ENCODE results near the gene GALNT6. TPM values are rescaled to one million over a fixed set of nuclear protein-coding genes. Genes with fewer than 3 reads are reported as not detected.

Gene GALNT6
- total RNA-seq, 3 donors from 2014 or later (not counting 1 experiment from before 2014, with no cell fraction given) = 19.3 to 38.5 (median 33.9) TPM

DNA sequence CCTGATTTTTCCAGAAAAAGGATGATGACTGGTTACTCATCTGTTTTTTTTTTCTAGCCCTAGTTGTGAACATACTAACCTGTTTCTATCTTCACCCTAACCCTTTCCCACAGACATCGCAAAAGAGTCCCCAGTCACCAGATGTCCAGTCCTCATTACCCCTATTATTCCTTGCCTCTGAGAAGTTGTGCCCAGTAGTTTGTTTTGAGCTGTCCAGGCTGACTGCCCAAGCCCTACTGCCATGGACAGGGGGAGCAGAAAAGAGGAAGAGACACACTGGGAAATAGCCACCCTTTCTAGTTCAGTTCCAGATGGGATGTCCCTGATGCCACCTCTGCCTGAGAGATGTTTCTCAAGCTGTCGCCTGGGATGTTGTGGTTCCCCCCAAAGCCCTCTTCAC, 30.9 kb downstream of the GALNT6 start:
- H3K4me3 ChIP-seq (ENCODE audit: low read length) = no peak overlapping the region
- 100% methylated on average over 2 of the region's 2 CpGs for WGBS (ENCODE audit: insufficient coverage)
- DNase-seq (no peak), ATAC-seq (no peak)
- H3K9me3 Mint-ChIP-seq = no peaks in the 10 kb centered on the region
- no peaks in the 10 kb centered on the region for H3K36me3 Mint-ChIP-seq
- H3K27me3 ChIP-seq (ENCODE audit: control insufficient read depth, insufficient read depth, low read length) = no peaks in the 10 kb centered on the region
- H3K27ac ChIP-seq (ENCODE audit: low read length) = no peak overlapping the region
- no peak overlapping the region for H3K4me3 Mint-ChIP-seq
- H3K27me3 Mint-ChIP-seq (ENCODE audit: low read depth in 2 of 2) = no peaks in the 10 kb centered on the region
- intact Hi-C loops (cut with micrococcal nuclease) = no loop called here
- peaks cover 6% of the 10 kb centered on the region for H3K4me1 ChIP-seq (ENCODE audit: control insufficient read depth, insufficient read depth, low read length)
- H3K4me1 Mint-ChIP-seq = no peaks in the 10 kb centered on the region
- peaks cover 30% of the 10 kb centered on the region for H3K36me3 ChIP-seq (ENCODE audit: control insufficient read depth, insufficient read depth, low read length)
- no peak overlapping the region for H3K27ac Mint-ChIP-seq
- H3K9me3 ChIP-seq (ENCODE audit: control insufficient read depth, insufficient read depth, low read length) = no peaks in the 10 kb centered on the region
- TF ChIP-seq, protein P1, sequence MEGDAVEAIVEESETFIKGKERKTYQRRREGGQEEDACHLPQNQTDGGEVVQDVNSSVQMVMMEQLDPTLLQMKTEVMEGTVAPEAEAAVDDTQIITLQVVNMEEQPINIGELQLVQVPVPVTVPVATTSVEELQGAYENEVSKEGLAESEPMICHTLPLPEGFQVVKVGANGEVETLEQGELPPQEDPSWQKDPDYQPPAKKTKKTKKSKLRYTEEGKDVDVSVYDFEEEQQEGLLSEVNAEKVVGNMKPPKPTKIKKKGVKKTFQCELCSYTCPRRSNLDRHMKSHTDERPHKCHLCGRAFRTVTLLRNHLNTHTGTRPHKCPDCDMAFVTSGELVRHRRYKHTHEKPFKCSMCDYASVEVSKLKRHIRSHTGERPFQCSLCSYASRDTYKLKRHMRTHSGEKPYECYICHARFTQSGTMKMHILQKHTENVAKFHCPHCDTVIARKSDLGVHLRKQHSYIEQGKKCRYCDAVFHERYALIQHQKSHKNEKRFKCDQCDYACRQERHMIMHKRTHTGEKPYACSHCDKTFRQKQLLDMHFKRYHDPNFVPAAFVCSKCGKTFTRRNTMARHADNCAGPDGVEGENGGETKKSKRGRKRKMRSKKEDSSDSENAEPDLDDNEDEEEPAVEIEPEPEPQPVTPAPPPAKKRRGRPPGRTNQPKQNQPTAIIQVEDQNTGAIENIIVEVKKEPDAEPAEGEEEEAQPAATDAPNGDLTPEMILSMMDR (IDR thresholded peaks at IDR 0.05) = no peak

DNA sequence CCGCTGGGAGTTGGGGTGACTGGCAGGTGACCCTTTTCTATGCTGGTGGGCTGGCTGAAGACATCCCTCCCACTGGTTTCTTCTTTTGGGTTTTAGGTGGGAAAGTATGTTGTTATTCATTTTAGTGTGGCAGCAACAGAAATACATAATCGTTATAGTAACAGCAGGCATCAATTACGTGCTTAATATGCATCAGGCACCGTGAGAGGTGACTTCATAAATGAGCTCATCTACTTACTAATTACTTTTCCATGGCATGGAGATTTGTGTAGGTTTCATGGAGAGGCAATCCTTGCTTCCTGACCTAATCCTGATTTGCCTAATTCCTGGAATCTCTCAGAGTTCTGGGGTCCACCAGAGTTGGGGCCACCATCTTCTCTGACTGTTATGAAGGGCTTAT, 31.4 kb downstream of the GALNT6 start:
- ATAC-seq (no peak), DNase-seq (no peak)
- H3K9me3 ChIP-seq (ENCODE audit: control insufficient read depth, insufficient read depth, low read length) = no peaks in the 10 kb centered on the region
- no peak overlapping the region for H3K4me3 ChIP-seq (ENCODE audit: low read length)
- no peaks in the 10 kb centered on the region for H3K9me3 Mint-ChIP-seq
- H3K4me1 ChIP-seq (ENCODE audit: control insufficient read depth, insufficient read depth, low read length) = peaks cover 6% of the 10 kb centered on the region
- H3K4me1 Mint-ChIP-seq = no peaks in the 10 kb centered on the region
- TF ChIP-seq, protein P1 (IDR thresholded peaks at IDR 0.05) = no peak
- no peak overlapping the region for H3K4me3 Mint-ChIP-seq
- WGBS (ENCODE audit: insufficient coverage) = 96% methylated on average over 3 of the region's 4 CpGs
- H3K36me3 ChIP-seq (ENCODE audit: control insufficient read depth, insufficient read depth, low read length) = peaks cover 31% of the 10 kb centered on the region
- H3K27ac Mint-ChIP-seq = no peak overlapping the region
- H3K36me3 Mint-ChIP-seq = no peaks in the 10 kb centered on the region
- H3K27ac ChIP-seq (ENCODE audit: low read length) = no peak overlapping the region
- no peaks in the 10 kb centered on the region for H3K27me3 Mint-ChIP-seq (ENCODE audit: low read depth in 2 of 2)
- H3K27me3 ChIP-seq (ENCODE audit: control insufficient read depth, insufficient read depth, low read length) = no peaks in the 10 kb centered on the region
- intact Hi-C loops (cut with micrococcal nuclease) = no loop called here

DNA sequence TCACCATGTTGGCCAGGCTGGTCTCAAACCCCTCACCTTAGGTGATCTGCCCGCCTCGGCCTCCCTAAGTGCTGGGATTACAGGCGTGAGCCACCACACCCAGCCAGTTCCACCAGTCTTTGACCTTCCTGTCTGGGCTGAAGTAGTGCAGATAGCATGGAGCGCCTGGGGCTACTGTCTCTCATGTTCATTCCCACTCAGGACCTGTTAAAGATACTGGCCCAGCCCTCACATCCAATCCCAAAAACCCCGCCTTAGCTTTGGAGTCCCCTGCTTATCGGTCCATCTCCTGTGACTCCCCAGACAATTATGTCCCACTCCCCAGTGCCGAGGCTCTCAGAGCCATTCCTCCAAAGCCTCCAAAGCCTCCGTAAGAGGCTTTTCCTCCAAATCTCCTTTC, 32.7 kb downstream of the GALNT6 start:
- DNase-seq = no peak
- Histone ChIP-seq H3K4me3 (ENCODE audit: low read length) (no peak overlapping the region), H3K27me3 (ENCODE audit: control insufficient read depth, insufficient read depth, low read length) (no peaks in the 10 kb centered on the region), H3K36me3 (ENCODE audit: control insufficient read depth, insufficient read depth, low read length) (peaks cover 34% of the 10 kb centered on the region), H3K4me1 (ENCODE audit: control insufficient read depth, insufficient read depth, low read length) (peaks cover 6% of the 10 kb centered on the region), H3K9me3 (ENCODE audit: control insufficient read depth, insufficient read depth, low read length) (no peaks in the 10 kb centered on the region), H3K27ac (ENCODE audit: low read length) (no peak overlapping the region)
- Mint-ChIP-seq H3K4me1 (no peaks in the 10 kb centered on the region), H3K27ac (no peak overlapping the region), H3K4me3 (no peak overlapping the region), H3K9me3 (no peaks in the 10 kb centered on the region), H3K36me3 (no peaks in the 10 kb centered on the region), H3K27me3 (ENCODE audit: low read depth in 2 of 2) (no peaks in the 10 kb centered on the region)
- intact Hi-C loops (cut with micrococcal nuclease) = no loop called here
- TF ChIP-seq, protein P1 (IDR thresholded peaks at IDR 0.05) = no peak
- 98% methylated on average over 8 of the region's 8 CpGs for WGBS (ENCODE audit: insufficient coverage)
- ATAC-seq = no peak

DNA sequence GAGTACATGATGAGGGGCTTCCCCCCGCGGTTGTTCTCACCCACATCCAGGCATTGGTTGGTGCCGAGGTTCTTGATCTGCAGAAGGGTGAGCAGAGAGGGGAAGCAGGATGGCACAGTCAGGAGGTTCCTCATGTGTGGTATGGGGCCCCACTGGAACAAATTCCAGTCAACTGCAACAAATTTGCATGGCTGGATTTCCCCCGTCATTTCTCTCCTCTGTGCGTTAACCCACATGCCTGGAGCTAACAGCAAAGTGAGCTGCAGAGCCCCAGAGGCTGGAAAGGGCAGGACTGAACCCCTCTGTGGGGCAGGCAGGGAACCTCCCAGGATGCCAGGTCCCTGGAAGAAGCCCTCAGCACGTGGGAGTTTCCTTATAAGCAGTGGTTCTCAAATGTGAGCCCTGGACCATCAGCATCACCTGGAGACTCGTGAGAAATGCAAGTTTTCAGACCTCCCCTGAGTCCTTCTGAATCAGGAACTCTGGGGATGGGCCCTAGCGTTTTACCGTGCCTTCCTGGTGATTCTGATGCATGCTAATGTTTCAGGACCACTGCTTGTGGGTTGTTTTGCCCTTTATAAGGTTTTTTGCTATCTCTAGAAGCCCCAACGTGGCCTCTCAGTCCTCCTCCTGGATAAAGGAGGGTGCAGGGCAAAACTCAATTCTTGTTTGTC, 33.7 kb downstream of the GALNT6 start:
- Histone ChIP-seq H3K27ac (ENCODE audit: low read length) (no peak overlapping the region), H3K4me1 (ENCODE audit: control insufficient read depth, insufficient read depth, low read length) (peaks cover 6% of the 10 kb centered on the region), H3K4me3 (ENCODE audit: low read length) (no peak overlapping the region), H3K36me3 (ENCODE audit: control insufficient read depth, insufficient read depth, low read length) (peaks cover 34% of the 10 kb centered on the region), H3K9me3 (ENCODE audit: control insufficient read depth, insufficient read depth, low read length) (no peaks in the 10 kb centered on the region), H3K27me3 (ENCODE audit: control insufficient read depth, insufficient read depth, low read length) (no peaks in the 10 kb centered on the region)
- DNase-seq (no peak), ATAC-seq (no peak)
- no peaks in the 10 kb centered on the region for H3K27me3 Mint-ChIP-seq (ENCODE audit: low read depth in 2 of 2)
- H3K36me3 Mint-ChIP-seq = no peaks in the 10 kb centered on the region
- TF ChIP-seq, protein P1 (IDR thresholded peaks at IDR 0.05) = no peak
- H3K4me1 Mint-ChIP-seq = no peaks in the 10 kb centered on the region
- WGBS (ENCODE audit: insufficient coverage) = 72% methylated on average over 10 of the region's 10 CpGs
- no peak overlapping the region for H3K4me3 Mint-ChIP-seq
- no peak overlapping the region for H3K27ac Mint-ChIP-seq
- intact Hi-C loops (cut with micrococcal nuclease) = no loop called here
- H3K9me3 Mint-ChIP-seq = no peaks in the 10 kb centered on the region

All from natural killer cell (primary cell).